ENCODE results near the gene PRSS33.

The PRSS33 gene

DNA sequence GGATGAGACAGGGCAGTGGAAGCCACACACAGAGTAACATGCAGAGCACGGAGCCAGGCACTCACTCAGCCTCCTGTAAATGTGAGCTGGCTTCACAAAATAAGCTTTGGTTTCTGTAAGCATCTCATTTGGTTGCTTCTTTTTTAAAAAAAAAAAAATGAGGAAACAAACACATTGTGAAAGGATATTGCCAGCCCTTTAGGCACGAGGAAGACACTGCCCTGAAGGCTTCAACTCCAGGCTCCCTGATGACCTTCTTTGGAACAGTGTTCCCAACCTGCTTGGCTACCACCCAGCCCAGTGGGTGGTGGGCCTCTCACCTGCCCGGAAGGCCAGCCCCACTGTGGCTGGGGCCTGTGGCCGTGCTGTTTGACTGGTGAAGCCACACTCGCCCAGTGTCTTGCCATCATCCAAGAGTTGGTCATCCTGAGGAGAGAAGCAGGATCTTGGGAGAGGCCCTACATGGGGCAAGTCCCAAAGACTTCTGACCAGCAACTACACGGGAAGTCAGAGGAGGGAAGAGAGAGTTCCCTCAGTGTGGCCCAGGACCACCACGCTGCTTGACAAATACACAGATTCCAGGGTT lies 12.1 kb downstream of the PRSS33 start:
- peak overlapping the region; percentile 70 for H3K4me2 ChIP-seq (ENCODE audit: low read depth, low read length, poor library complexity, severe bottlenecking)

DNA sequence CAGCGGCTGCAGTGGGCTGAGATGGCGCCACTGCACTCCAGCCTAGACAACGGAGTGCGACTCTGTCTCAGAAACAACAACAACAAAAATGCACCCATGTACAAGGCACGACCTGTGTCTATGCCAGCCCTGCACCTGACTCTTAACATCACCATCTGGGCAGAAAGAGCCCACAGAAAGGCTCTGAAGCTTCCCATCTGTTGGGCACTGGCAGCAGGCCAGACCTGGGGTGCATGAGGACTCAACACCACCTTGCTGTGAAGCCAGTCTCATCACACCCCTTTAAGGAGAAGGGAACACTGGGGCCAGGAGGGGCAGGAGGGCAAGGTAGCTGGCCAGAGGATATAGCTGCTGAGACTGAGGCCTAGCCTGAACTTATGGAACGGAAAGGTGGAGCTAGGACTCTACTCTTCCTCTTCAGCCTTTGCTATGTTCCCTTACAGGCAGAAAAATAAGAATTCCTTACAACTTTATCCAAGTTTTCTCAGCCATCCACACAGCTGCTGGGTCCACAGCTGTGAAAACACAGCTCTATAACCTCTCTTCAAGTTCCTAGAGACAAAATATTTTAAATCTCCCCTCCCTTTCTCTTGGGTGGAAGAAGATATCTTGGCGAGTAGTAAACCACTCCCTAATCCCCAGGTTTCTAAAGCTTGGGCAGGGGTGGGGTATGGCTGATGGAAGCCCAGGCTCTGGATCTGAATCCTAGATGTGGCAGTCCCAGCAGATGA lies 13.0 kb downstream of the PRSS33 start:
- Histone ChIP-seq H3K9me2 (replicated peaks; ENCODE audit: insufficient read depth, low read length) (no peaks in the 10 kb centered on the region), H3K9me3 (ENCODE audit: insufficient read depth, low read length) (no peaks in the 10 kb centered on the region), H3K4me3 (ENCODE audit: insufficient read depth, low read length, poor library complexity, severe bottlenecking) (no peak overlapping the region), H3K79me2 (ENCODE audit: insufficient read depth, low read length) (peaks cover 16% of the 10 kb centered on the region), H3K4me2 (ENCODE audit: low read depth, low read length, poor library complexity, severe bottlenecking) (no peak overlapping the region), H3K36me3 (ENCODE audit: low read length) (no peaks in the 10 kb centered on the region), H2AFZ (ENCODE audit: low read depth, low read length, severe bottlenecking) (no peak overlapping the region), H4K20me1 (ENCODE audit: low read depth, low read length) (no peaks in the 10 kb centered on the region), H3F3A (ENCODE audit: insufficient read depth) (peaks cover 30% of the 10 kb centered on the region), H3K9ac (ENCODE audit: low read length) (no peak overlapping the region), H3K27ac (ENCODE audit: low read depth, low read length) (no peak overlapping the region), H3K27me3 (ENCODE audit: low read length) (no peaks in the 10 kb centered on the region)
- no peak for TF ChIP-seq EZH2phosphoT487 (conservative IDR thresholded peaks at IDR 0.05; ENCODE audit: low read length)
- TF ChIP-seq, protein P1, sequence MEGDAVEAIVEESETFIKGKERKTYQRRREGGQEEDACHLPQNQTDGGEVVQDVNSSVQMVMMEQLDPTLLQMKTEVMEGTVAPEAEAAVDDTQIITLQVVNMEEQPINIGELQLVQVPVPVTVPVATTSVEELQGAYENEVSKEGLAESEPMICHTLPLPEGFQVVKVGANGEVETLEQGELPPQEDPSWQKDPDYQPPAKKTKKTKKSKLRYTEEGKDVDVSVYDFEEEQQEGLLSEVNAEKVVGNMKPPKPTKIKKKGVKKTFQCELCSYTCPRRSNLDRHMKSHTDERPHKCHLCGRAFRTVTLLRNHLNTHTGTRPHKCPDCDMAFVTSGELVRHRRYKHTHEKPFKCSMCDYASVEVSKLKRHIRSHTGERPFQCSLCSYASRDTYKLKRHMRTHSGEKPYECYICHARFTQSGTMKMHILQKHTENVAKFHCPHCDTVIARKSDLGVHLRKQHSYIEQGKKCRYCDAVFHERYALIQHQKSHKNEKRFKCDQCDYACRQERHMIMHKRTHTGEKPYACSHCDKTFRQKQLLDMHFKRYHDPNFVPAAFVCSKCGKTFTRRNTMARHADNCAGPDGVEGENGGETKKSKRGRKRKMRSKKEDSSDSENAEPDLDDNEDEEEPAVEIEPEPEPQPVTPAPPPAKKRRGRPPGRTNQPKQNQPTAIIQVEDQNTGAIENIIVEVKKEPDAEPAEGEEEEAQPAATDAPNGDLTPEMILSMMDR (IDR thresholded peaks at IDR 0.05; ENCODE audit: insufficient read depth, low read length, poor library complexity, severe bottlenecking), result no peak

More for the DNA sequence above, 12.1 kb downstream of the PRSS33 start:
- Histone ChIP-seq H3K4me3 (ENCODE audit: insufficient read depth, low read length, poor library complexity, severe bottlenecking) (no peak overlapping the region), H3K36me3 (ENCODE audit: low read length) (no peaks in the 10 kb centered on the region), H3K9me3 (ENCODE audit: insufficient read depth, low read length) (no peaks in the 10 kb centered on the region), H4K20me1 (ENCODE audit: low read depth, low read length) (no peaks in the 10 kb centered on the region), H3K27ac (ENCODE audit: low read depth, low read length) (0 out of 2 replicates have a peak overlapping the region, but pooled peaks have one; percentile 6), H3K9me2 (replicated peaks; ENCODE audit: insufficient read depth, low read length) (no peaks in the 10 kb centered on the region), H2AFZ (ENCODE audit: low read depth, low read length, severe bottlenecking) (no peak overlapping the region), H3K27me3 (ENCODE audit: low read length) (no peaks in the 10 kb centered on the region), H3K9ac (ENCODE audit: low read length) (peak overlapping the region; percentile 93; the same call in 1 of the 2 replicates), H3K79me2 (ENCODE audit: insufficient read depth, low read length) (peaks cover 16% of the 10 kb centered on the region), H3F3A (ENCODE audit: insufficient read depth) (peaks cover 30% of the 10 kb centered on the region)
- TF ChIP-seq, protein P1 (IDR thresholded peaks at IDR 0.05; ENCODE audit: insufficient read depth, low read length, poor library complexity, severe bottlenecking), result no peak
- no peak for TF ChIP-seq EZH2phosphoT487 (conservative IDR thresholded peaks at IDR 0.05; ENCODE audit: low read length)

DNA sequence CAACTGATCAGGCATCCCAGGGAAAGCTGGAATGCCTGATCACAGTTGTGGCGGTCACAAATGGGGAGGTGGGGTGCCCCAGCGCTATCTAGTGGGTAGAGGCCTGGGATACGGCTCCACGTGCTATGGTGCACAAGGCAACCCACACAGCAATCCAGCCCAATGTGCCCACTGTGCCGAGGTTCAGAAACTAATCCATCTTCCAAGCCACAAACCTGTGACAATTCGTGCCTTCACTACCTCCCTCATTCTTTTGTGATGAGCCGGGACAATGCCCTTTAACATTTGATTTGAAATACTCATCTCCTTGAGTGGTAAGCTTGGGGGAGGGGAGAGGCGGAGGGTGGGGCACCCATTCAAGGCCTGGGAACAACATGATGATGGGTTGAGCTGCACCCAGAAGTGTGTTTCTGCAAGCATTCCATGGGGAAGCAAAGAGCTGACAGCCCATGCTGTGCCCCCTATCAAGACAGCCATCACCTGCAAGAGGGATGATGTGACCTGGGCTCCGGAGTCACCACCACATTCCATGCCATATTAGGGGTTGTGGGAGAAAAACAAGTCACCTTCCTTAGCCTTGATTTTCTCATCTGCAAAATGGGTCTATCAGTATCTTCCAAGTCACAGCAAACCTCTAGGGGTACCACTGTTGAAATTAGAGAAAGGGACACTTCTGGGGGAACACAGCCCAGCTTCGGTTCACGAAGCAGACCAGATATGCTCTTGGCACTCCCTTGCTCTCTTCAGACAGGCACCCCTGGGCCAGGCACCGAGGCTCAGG lies 14.0 kb downstream of the PRSS33 start:
- no peak overlapping the region for H3K4me3 ChIP-seq (ENCODE audit: insufficient read depth, low read length, poor library complexity, severe bottlenecking)
- no peak overlapping the region for H3K9ac ChIP-seq (ENCODE audit: low read length)
- no peaks in the 10 kb centered on the region for H3K9me2 ChIP-seq (replicated peaks; ENCODE audit: insufficient read depth, low read length)
- H3K27me3 ChIP-seq (ENCODE audit: low read length), result no peaks in the 10 kb centered on the region
- H3K36me3 ChIP-seq (ENCODE audit: low read length), result no peaks in the 10 kb centered on the region
- no peaks in the 10 kb centered on the region for H4K20me1 ChIP-seq (ENCODE audit: low read depth, low read length)
- H3F3A ChIP-seq (ENCODE audit: insufficient read depth), result peaks cover 30% of the 10 kb centered on the region
- no peak overlapping the region for H3K4me2 ChIP-seq (ENCODE audit: low read depth, low read length, poor library complexity, severe bottlenecking)
- H2AFZ ChIP-seq (ENCODE audit: low read depth, low read length, severe bottlenecking), result no peak overlapping the region
- TF ChIP-seq, protein P1 (IDR thresholded peaks at IDR 0.05; ENCODE audit: insufficient read depth, low read length, poor library complexity, severe bottlenecking), result no peak
- TF ChIP-seq EZH2phosphoT487 (conservative IDR thresholded peaks at IDR 0.05; ENCODE audit: low read length), result no peak
- H3K9me3 ChIP-seq (ENCODE audit: insufficient read depth, low read length), result no peaks in the 10 kb centered on the region
- H3K27ac ChIP-seq (ENCODE audit: low read depth, low read length), result no peak overlapping the region
- H3K79me2 ChIP-seq (ENCODE audit: insufficient read depth, low read length), result peaks cover 16% of the 10 kb centered on the region

All from SU-DHL-6 (cell line).